C1 segment of cervical spinal cord (tissue), 14 donors: ENCODE measurements around the gene PHC2.
"Not testable (repeated sequence)": the region's sequence is repeated elsewhere in the genome, so short reads cannot be mapped to it uniquely, and the experiment has no call there.

Source experiments
- DNase-seq, 14 donors: peaks; one replicate each; lab custom pipeline; 2025; lab: John Stamatoyannopoulos, UW

The PHC2 gene

GRCh38 chr1:33314416-33314815 lies 116.5 kb downstream of the PHC2 start:
- DNase-seq, result no peak

GRCh38 chr1:33312413-33312749 lies 118.5 kb downstream of the PHC2 start:
- DNase-seq, result no peak

- DNase-seq, result no peak
Measured at GRCh38 chr1:33311706-33312412, 119.0 kb downstream of the PHC2 start.

- DNase-seq, result no peak
Measured at GRCh38 chr1:33310702-33311101, 120.2 kb downstream of the PHC2 start.

GRCh38 chr1:33309351-33309750 lies 121.5 kb downstream of the PHC2 start:
- not testable (repeated sequence) for DNase-seq

GRCh38 chr1:33307494-33307864 lies 123.4 kb downstream of the PHC2 start:
- no peak for DNase-seq

GRCh38 chr1:33306653-33307493 lies 124.0 kb downstream of the PHC2 start:
- peak in 2 of 14 donors; percentile 8 to 18 for DNase-seq

- DNase-seq, result no peak
Measured at GRCh38 chr1:33305816-33306652, 124.9 kb downstream of the PHC2 start.

- DNase-seq, result no peak
Measured at GRCh38 chr1:33305016-33305415, 125.9 kb downstream of the PHC2 start.

GRCh38 chr1:33302325-33302724 lies 128.6 kb downstream of the PHC2 start:
- no peak for DNase-seq

GRCh38 chr1:33301273-33301984 lies 129.5 kb downstream of the PHC2 start:
- no peak for DNase-seq

- peak in 4 of 14 donors; percentile 3 to 24 (median 7) for DNase-seq
Measured at GRCh38 chr1:33300673-33301072, 130.2 kb downstream of the PHC2 start.

- no peak for DNase-seq
Measured at GRCh38 chr1:33299461-33300155, 131.3 kb downstream of the PHC2 start.

GRCh38 chr1:33298623-33299277 lies 132.1 kb downstream of the PHC2 start:
- DNase-seq, result peak in 6 of 14 donors; percentile 10 to 43 (median 16)

GRCh38 chr1:33297911-33298622 lies 132.8 kb downstream of the PHC2 start:
- DNase-seq, result no peak

GRCh38 chr1:33296824-33297223 lies 134.1 kb downstream of the PHC2 start:
- DNase-seq, result no peak

- DNase-seq, result peak in 1 of 14 donors; percentile 80
Measured at GRCh38 chr1:33296082-33296458, 134.8 kb downstream of the PHC2 start.

GRCh38 chr1:33295450-33296081 lies 135.3 kb downstream of the PHC2 start:
- DNase-seq, result peak in 13 of 14 donors; percentile 26 to 80 (median 63)

GRCh38 chr1:33295023-33295422 lies 135.9 kb downstream of the PHC2 start:
- DNase-seq, result no peak
